ENCODE measurements around the gene SLC25A10.
A peak's percentile ranks its signal among the peaks of the same experiment; 100 is the strongest.

Gene SLC25A10

GRCh38 chr17:81703747-81704654, 8.1 kb upstream of the SLC25A10 start:
- H3K4me3 ChIP-seq (ENCODE audit: severe bottlenecking): peak overlapping the region; percentile 88
- DNase-seq (ENCODE audit: low spot score) (peak; percentile 52), ATAC-seq (ENCODE audit: low read depth) (no peak)
- H3K27ac ChIP-seq (ENCODE audit: poor library complexity, severe bottlenecking): peak overlapping the region; percentile 84
- no peaks in the 10 kb centered on the region for H3K27me3 ChIP-seq (ENCODE audit: insufficient read depth, poor library complexity, severe bottlenecking)
- no peak for TF ChIP-seq CTCF (IDR thresholded peaks at IDR 0.05; ENCODE audit: poor library complexity, severe bottlenecking)
- peaks cover 55% of the 10 kb centered on the region for H3K36me3 ChIP-seq (ENCODE audit: low read depth)
- H3K9me3 ChIP-seq (ENCODE audit: severe bottlenecking): no peaks in the 10 kb centered on the region
- H3K4me1 ChIP-seq (ENCODE audit: insufficient read depth, poor library complexity, severe bottlenecking): peaks cover 7% of the 10 kb centered on the region

- DNase-seq (ENCODE audit: low spot score) (peak; percentile 60), ATAC-seq (ENCODE audit: low read depth) (no peak)
- no peak for TF ChIP-seq CTCF (IDR thresholded peaks at IDR 0.05; ENCODE audit: poor library complexity, severe bottlenecking)
- H3K27me3 ChIP-seq (ENCODE audit: insufficient read depth, poor library complexity, severe bottlenecking): no peaks in the 10 kb centered on the region
- no peak overlapping the region for H3K4me3 ChIP-seq (ENCODE audit: severe bottlenecking)
- H3K4me1 ChIP-seq (ENCODE audit: insufficient read depth, poor library complexity, severe bottlenecking): peaks cover 7% of the 10 kb centered on the region
- H3K27ac ChIP-seq (ENCODE audit: poor library complexity, severe bottlenecking): no peak overlapping the region
- H3K36me3 ChIP-seq (ENCODE audit: low read depth): peaks cover 46% of the 10 kb centered on the region
- no peaks in the 10 kb centered on the region for H3K9me3 ChIP-seq (ENCODE audit: severe bottlenecking)
Observed at GRCh38 chr17:81705518-81706231, 6.4 kb upstream of the SLC25A10 start.

DNA sequence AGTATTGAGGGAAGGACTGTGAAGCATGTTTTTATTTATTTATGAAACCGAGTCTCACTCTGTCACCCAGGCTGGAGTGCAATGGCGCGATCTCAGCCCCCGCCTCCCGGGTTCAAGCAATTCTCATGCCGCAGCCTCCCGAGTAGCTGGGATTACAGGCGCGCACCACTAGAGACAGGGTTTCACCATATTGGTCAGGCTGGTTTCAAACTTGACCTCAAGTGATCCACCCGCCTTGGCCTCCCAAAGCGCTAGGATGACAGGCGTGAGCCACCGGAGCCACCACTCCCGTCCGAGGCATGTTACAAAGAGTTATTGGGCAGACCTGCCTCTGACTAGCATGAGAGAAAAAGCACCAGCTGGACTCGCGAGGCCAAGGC, 5.9 kb upstream of the SLC25A10 start:
- Histone ChIP-seq H3K9me3 (ENCODE audit: severe bottlenecking) (no peaks in the 10 kb centered on the region), H3K27me3 (ENCODE audit: insufficient read depth, poor library complexity, severe bottlenecking) (no peaks in the 10 kb centered on the region), H3K4me3 (ENCODE audit: severe bottlenecking) (no peak overlapping the region), H3K27ac (ENCODE audit: poor library complexity, severe bottlenecking) (no peak overlapping the region), H3K36me3 (ENCODE audit: low read depth) (peaks cover 40% of the 10 kb centered on the region), H3K4me1 (ENCODE audit: insufficient read depth, poor library complexity, severe bottlenecking) (peaks cover 10% of the 10 kb centered on the region)
- ATAC-seq (ENCODE audit: low read depth): no peak
- TF ChIP-seq CTCF (IDR thresholded peaks at IDR 0.05; ENCODE audit: poor library complexity, severe bottlenecking): no peak
- DNase-seq (ENCODE audit: low spot score): no peak

DNA sequence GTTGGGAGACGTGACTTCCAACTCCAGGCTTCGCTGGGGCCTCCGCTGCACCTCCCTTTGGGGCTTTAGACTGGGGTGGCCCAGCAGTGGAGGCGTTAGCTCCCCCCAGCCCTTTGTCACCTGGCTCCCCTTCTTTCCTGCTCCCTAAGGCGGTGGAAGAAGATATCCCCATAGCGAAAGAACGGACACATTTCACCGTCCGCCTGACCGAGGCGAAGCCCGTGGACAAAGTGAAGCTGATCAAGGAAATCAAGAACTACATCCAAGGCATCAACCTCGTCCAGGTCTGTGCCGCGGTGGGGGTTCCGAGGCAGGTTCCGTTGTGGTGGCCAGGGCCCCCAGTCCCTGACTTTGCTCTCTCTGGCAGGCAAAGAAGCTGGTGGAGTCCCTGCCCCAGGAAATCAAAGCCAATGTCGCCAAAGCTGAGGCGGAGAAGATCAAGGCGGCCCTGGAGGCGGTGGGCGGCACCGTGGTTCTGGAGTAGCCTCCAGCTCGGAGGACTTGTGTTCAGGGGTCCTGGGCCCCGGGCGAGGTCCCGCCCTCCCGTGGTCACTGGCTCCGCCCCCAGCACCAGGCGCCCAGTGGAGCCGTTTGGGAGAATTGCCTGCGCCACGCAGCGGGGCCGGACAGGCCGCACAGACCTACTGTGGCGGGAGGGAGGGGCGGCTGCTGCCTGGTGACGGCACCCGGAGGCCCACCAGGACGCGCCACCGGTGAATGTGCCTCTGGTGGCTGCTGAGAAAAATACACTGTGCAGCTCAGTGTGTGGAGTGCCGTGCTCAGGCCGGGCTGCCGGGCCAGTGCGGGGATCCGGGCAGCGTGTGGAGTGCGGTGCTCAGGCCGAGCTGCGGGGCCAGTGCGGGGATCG, 5.1 kb upstream of the SLC25A10 start:
- Histone ChIP-seq H3K4me1 (ENCODE audit: insufficient read depth, poor library complexity, severe bottlenecking) (peaks cover 6% of the 10 kb centered on the region), H3K4me3 (ENCODE audit: severe bottlenecking) (no peak overlapping the region), H3K27me3 (ENCODE audit: insufficient read depth, poor library complexity, severe bottlenecking) (no peaks in the 10 kb centered on the region), H3K9me3 (ENCODE audit: severe bottlenecking) (no peaks in the 10 kb centered on the region), H3K27ac (ENCODE audit: poor library complexity, severe bottlenecking) (no peak overlapping the region), H3K36me3 (ENCODE audit: low read depth) (peaks cover 33% of the 10 kb centered on the region)
- DNase-seq (ENCODE audit: low spot score): no peak
- TF ChIP-seq CTCF (IDR thresholded peaks at IDR 0.05; ENCODE audit: poor library complexity, severe bottlenecking): no peak
- no peak for ATAC-seq (ENCODE audit: low read depth)
